Keratinocyte (primary cell): ENCODE data around the gene TWIST2.

Experiments used
- EZH2 ChIP-seq: IDR thresholded peaks from one replicate; pipeline ENCODE4 v1.6.1; 2012; ENCODE audit warnings: inconsistent platforms, mild to moderate bottlenecking, low read length, moderate library complexity
- TF ChIP-seq, protein P1 (sequence below), 3 experiments: IDR thresholded peaks in 1 of 3; conservative IDR thresholded peaks in 1 of 3; optimal IDR thresholded peaks in 1 of 3; 2 replicates in 2 of 3; 3 replicates in 1 of 3; pipeline versions ENCODE3 to v1.5.1; 2011; ENCODE audit warnings: low read length in 3 of 3, mild to moderate bottlenecking in 3 of 3, moderate library complexity in 2 of 3, control low read depth in 1 of 3, inconsistent platforms in 1 of 3; ENCODE audit not compliant: insufficient read depth in 2 of 3; ENCODE audit errors: extremely low read depth in 1 of 3

DNA sequence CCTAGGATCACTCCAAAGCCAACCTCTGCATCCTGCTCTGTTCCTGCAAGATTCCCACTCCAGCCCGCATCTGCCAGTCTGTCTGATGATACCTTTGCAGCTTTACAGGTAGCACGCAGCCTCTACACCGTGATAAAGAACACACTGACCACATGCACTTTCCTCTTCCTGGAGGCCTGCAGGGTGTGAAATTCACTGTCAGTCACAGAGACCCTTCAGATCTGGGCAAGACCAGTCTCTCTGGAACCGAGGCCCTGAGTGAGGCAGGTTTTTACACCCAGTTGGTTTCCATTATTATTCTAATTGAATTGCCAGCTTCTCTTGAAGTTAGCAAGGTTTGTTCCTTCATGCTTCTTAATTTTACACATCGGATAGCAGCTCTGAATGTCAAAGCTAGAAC is 30.5 kb upstream of the TWIST2 start:
- TF ChIP-seq, protein P1, sequence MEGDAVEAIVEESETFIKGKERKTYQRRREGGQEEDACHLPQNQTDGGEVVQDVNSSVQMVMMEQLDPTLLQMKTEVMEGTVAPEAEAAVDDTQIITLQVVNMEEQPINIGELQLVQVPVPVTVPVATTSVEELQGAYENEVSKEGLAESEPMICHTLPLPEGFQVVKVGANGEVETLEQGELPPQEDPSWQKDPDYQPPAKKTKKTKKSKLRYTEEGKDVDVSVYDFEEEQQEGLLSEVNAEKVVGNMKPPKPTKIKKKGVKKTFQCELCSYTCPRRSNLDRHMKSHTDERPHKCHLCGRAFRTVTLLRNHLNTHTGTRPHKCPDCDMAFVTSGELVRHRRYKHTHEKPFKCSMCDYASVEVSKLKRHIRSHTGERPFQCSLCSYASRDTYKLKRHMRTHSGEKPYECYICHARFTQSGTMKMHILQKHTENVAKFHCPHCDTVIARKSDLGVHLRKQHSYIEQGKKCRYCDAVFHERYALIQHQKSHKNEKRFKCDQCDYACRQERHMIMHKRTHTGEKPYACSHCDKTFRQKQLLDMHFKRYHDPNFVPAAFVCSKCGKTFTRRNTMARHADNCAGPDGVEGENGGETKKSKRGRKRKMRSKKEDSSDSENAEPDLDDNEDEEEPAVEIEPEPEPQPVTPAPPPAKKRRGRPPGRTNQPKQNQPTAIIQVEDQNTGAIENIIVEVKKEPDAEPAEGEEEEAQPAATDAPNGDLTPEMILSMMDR (optimal IDR thresholded peaks at IDR 0.05 in 1 of 3, IDR thresholded peaks at IDR 0.05 in 1 of 3, conservative IDR thresholded peaks at IDR 0.05 in 1 of 3; ENCODE audit: extremely low read depth in 1 of 3, insufficient read depth in 2 of 3, low read length in 3 of 3) = no peak
- TF ChIP-seq EZH2 = no peak
